Hepatocyte (in vitro differentiated cells): Measurements from ENCODE around the gene NAP1L5. TPM values are rescaled to one million over a fixed set of nuclear protein-coding genes. Genes with fewer than 3 reads are reported as not detected.

Source experiments
- DNase-seq: peaks from one replicate; pipeline ENCODE4 v3.0.0-alpha.2; 2016; ENCODE audit warnings: low spot score
- H2AFZ ChIP-seq: fragments of 200-600 bp; sonication (generic); 2 replicates; pipeline ENCODE4 v1.6.0; 2016; ENCODE audit warnings: antibody characterized with exemption, mild to moderate bottlenecking
- H3K27ac ChIP-seq: fragments of 200-600 bp; sonication (generic); 2 replicates; pipeline ENCODE4 v1.5.1; 2016; ENCODE audit warnings: mild to moderate bottlenecking
- H3K27me3 ChIP-seq: fragments of 200-600 bp; sonication (generic); 2 replicates; pipeline ENCODE4 v1.6.1; 2016
- H3K36me3 ChIP-seq: fragments of 200-600 bp; sonication (generic); replicated peaks from 2 replicates; pipeline ENCODE4 v1.5.1; 2016; ENCODE audit warnings: low read depth; ENCODE audit not compliant: insufficient read depth
- H3K4me1 ChIP-seq: fragments of 200-600 bp; sonication (generic); 2 replicates; pipeline ENCODE4 v1.5.1; 2016; ENCODE audit warnings: mild to moderate bottlenecking, moderate library complexity; ENCODE audit not compliant: insufficient read depth
- H3K4me2 ChIP-seq: fragments of 200-600 bp; sonication (generic); 2 replicates; pipeline ENCODE4 v1.6.0; 2016
- H3K4me3 ChIP-seq: fragments of 200-600 bp; sonication (generic); 2 replicates; pipeline ENCODE4 v1.5.1; 2016; ENCODE audit warnings: mild to moderate bottlenecking
- H3K79me2 ChIP-seq: fragments of 200-600 bp; sonication (generic); 2 replicates; pipeline ENCODE4 v1.6.0; 2017; ENCODE audit warnings: mild to moderate bottlenecking
- H3K9me2 ChIP-seq: fragments of 200-600 bp; sonication (generic); replicated peaks from 2 replicates; pipeline ENCODE4 v1.6.0; 2017; ENCODE audit warnings: mild to moderate bottlenecking; ENCODE audit not compliant: insufficient read depth
- H3K9me3 ChIP-seq: fragments of 200-600 bp; sonication (generic); 2 replicates; pipeline ENCODE4 v1.5.1; 2016; ENCODE audit warnings: low read depth, mild to moderate bottlenecking
- H4K20me1 ChIP-seq: fragments of 200-600 bp; sonication (generic); 2 replicates; pipeline ENCODE4 v1.6.0; 2016; ENCODE audit warnings: mild to moderate bottlenecking; ENCODE audit not compliant: insufficient read depth, poor library complexity, severe bottlenecking
- CTCF ChIP-seq: fragments of 200-600 bp; sonication (generic); IDR thresholded peaks from 2 replicates; pipeline ENCODE4 v1.5.1; 2016; ENCODE audit warnings: antibody characterized with exemption, mild to moderate bottlenecking; ENCODE audit not compliant: poor library complexity
- EZH2 ChIP-seq: fragments of 200-600 bp; sonication (generic); IDR thresholded peaks from 2 replicates; pipeline ENCODE4 v1.6.1; 2016; ENCODE audit warnings: antibody characterized with exemption, mild to moderate bottlenecking, borderline replicate concordance
- EZH2phosphoT487 ChIP-seq: fragments of 200-600 bp; sonication (generic); IDR thresholded peaks from one replicate; pipeline ENCODE4 v1.6.1; 2018; ENCODE audit warnings: antibody characterized with exemption, mild to moderate bottlenecking, low read depth, moderate library complexity; ENCODE audit not compliant: unreplicated experiment, severe bottlenecking
- WGBS: methylation state at CpG from one replicate; pipeline ENCODE4 v1.1.6; 2016; ENCODE audit warnings: low lambda C conversion rate; ENCODE audit errors: missing lambda C conversion rate; 5-methylcytosine and 5-hydroxymethylcytosine counted together
- polyA plus RNA-seq: library from polyadenylated mRNA; unstranded; fragments of >200 nt; fragmentation: Nextera tagmentation; extraction: Ambion mirVana; gene quantifications from 2 replicates; pipeline ENCODE4 v1.2.1, GENCODE V29; 2016
- total RNA-seq: library from RNA; depleted of rRNA; stranded (reverse); fragments of >200 nt; gene quantifications from 2 replicates; pipeline ENCODE4 v1.2.3, GENCODE V29; 2014

Gene NAP1L5
- total and polyA plus RNA-seq, 2 experiments from 2014 or later: 7.4 to 8.0 TPM

GRCh38 chr4:88745581-88746163 is 48.0 kb upstream of the NAP1L5 start:
- Histone ChIP-seq H3K9me2 (no peaks in the 10 kb centered on the region), H3K79me2 (no peaks in the 10 kb centered on the region), H3K4me2 (no peak overlapping the region), H3K27ac (no peak overlapping the region), H4K20me1 (no peaks in the 10 kb centered on the region), H3K4me1 (no peaks in the 10 kb centered on the region), H3K4me3 (no peak overlapping the region), H3K9me3 (no peaks in the 10 kb centered on the region), H3K27me3 (no peaks in the 10 kb centered on the region), H3K36me3 (peaks cover 3% of the 10 kb centered on the region), H2AFZ (no peak overlapping the region)
- TF ChIP-seq CTCF (no peak), EZH2 (no peak), EZH2phosphoT487 (no peak)
- no peak for DNase-seq
- WGBS: 84% methylated on average over 1 of the region's 1 CpG

GRCh38 chr4:88745175-88745574 is 47.5 kb upstream of the NAP1L5 start:
- H2AFZ ChIP-seq: no peak overlapping the region
- no peaks in the 10 kb centered on the region for H3K9me2 ChIP-seq
- H3K4me2 ChIP-seq: no peak overlapping the region
- H3K27ac ChIP-seq: no peak overlapping the region
- TF ChIP-seq EZH2: no peak
- no peak for TF ChIP-seq EZH2phosphoT487
- TF ChIP-seq CTCF: no peak
- H3K27me3 ChIP-seq: no peaks in the 10 kb centered on the region
- H3K4me1 ChIP-seq: no peaks in the 10 kb centered on the region
- 100% methylated on average over 1 of the region's 1 CpG for WGBS
- no peaks in the 10 kb centered on the region for H3K79me2 ChIP-seq
- H3K4me3 ChIP-seq: no peak overlapping the region
- no peak for DNase-seq
- no peaks in the 10 kb centered on the region for H4K20me1 ChIP-seq
- H3K9me3 ChIP-seq: no peaks in the 10 kb centered on the region
- peaks cover 3% of the 10 kb centered on the region for H3K36me3 ChIP-seq

GRCh38 chr4:88744609-88745008 is 47.0 kb upstream of the NAP1L5 start:
- H3K4me3 ChIP-seq: no peak overlapping the region
- H3K4me1 ChIP-seq: no peaks in the 10 kb centered on the region
- no peak for TF ChIP-seq EZH2
- TF ChIP-seq CTCF: no peak
- TF ChIP-seq EZH2phosphoT487: no peak
- H4K20me1 ChIP-seq: no peaks in the 10 kb centered on the region
- H3K9me2 ChIP-seq: no peaks in the 10 kb centered on the region
- no peak for DNase-seq
- H3K36me3 ChIP-seq: no peaks in the 10 kb centered on the region
- no peak overlapping the region for H3K4me2 ChIP-seq
- no peak overlapping the region for H3K27ac ChIP-seq
- WGBS: 95% methylated on average over 3 of the region's 3 CpGs
- H3K79me2 ChIP-seq: no peaks in the 10 kb centered on the region
- H3K27me3 ChIP-seq: no peaks in the 10 kb centered on the region
- no peaks in the 10 kb centered on the region for H3K9me3 ChIP-seq
- no peak overlapping the region for H2AFZ ChIP-seq

- 98% methylated on average over 3 of the region's 3 CpGs for WGBS
- TF ChIP-seq EZH2: no peak
- no peak for TF ChIP-seq EZH2phosphoT487
- no peak for TF ChIP-seq CTCF
Measured at GRCh38 chr4:88743696-88744095, 46.1 kb upstream of the NAP1L5 start.

More at GRCh38 chr4:88743696-88744095, 46.1 kb upstream of the NAP1L5 start:
- Histone ChIP-seq H3K4me3 (no peak overlapping the region), H3K9me2 (no peaks in the 10 kb centered on the region), H3K9me3 (no peaks in the 10 kb centered on the region), H3K79me2 (no peaks in the 10 kb centered on the region), H3K27me3 (no peaks in the 10 kb centered on the region), H3K4me2 (no peak overlapping the region), H3K27ac (no peak overlapping the region), H3K36me3 (no peaks in the 10 kb centered on the region), H4K20me1 (no peaks in the 10 kb centered on the region), H2AFZ (no peak overlapping the region), H3K4me1 (no peaks in the 10 kb centered on the region)
- DNase-seq: no peak
